PC-9 (cell line): ENCODE data around the gene IFNL2. TPM values are rescaled to one million over a fixed set of nuclear protein-coding genes. Genes with fewer than 3 reads are reported as not detected.

ENCODE experiments used
- BruUV-seq: library from RNA; stranded (reverse); fragments of 400-500 nt; replicated peaks from 2 replicates; lab custom pipeline; 2021; lab: Mats Ljungman, UMichigan
- CTCF ChIA-PET: fragments of 300-600 bp; sonication (Branson Sonifier 250); formaldehyde crosslinking; loops from one replicate; lab custom pipeline; 2022; ENCODE audit warnings: antibody characterized with exemption; lab: Charles Lee
- POLR2A ChIA-PET: fragments of 300-600 bp; sonication (Branson Sonifier 250); formaldehyde crosslinking; loops from one replicate; lab custom pipeline; 2022; ENCODE audit warnings: antibody characterized with exemption; ENCODE audit not compliant: unreplicated experiment; lab: Charles Lee
- DNase-seq, 2 experiments: peaks; one replicate each; pipeline versions ENCODE4 v3.0.0 to v3.0.0-alpha.2; 2015 to 2022; ENCODE audit warnings: mixed read lengths in 1 of 2
- H2AFZ ChIP-seq: fragments of 200-600 bp; sonication (generic); 2 replicates; pipeline ENCODE4 v1.8.1; 2017; ENCODE audit warnings: antibody characterized with exemption
- H3F3A ChIP-seq: fragments of 200-600 bp; sonication (generic); 2 replicates; pipeline ENCODE4 v1.8.1; 2017; ENCODE audit warnings: antibody characterized with exemption, mild to moderate bottlenecking, low read depth; ENCODE audit not compliant: insufficient read depth
- H3K27ac ChIP-seq: fragments of 200-600 bp; sonication (generic); 2 replicates; pipeline ENCODE4 v1.6.1; 2016; ENCODE audit warnings: mixed run types
- H3K27me3 ChIP-seq: fragments of 200-600 bp; sonication (generic); 2 replicates; pipeline ENCODE4 v1.6.1; 2016; ENCODE audit warnings: low read depth, mixed run types; ENCODE audit not compliant: insufficient read depth
- H3K36me3 ChIP-seq: fragments of 200-600 bp; sonication (generic); 2 replicates; pipeline ENCODE4 v1.6.1; 2016; ENCODE audit warnings: low read depth, mixed run types
- H3K4me1 ChIP-seq: fragments of 200-600 bp; sonication (generic); replicated peaks from 2 replicates; pipeline ENCODE4 v1.6.1; 2016; ENCODE audit warnings: mixed run types; ENCODE audit not compliant: insufficient read depth
- H3K4me2 ChIP-seq: fragments of 200-600 bp; sonication (generic); 2 replicates; pipeline ENCODE4 v1.6.1; 2017; ENCODE audit warnings: mixed run types
- H3K4me3 ChIP-seq: fragments of 200-600 bp; sonication (generic); 2 replicates; pipeline ENCODE4 v1.6.1; 2016; ENCODE audit warnings: mixed run types
- H3K79me2 ChIP-seq: fragments of 200-600 bp; sonication (generic); 2 replicates; pipeline ENCODE4 v1.6.1; 2017; ENCODE audit warnings: low read depth, mixed run types
- H3K9me2 ChIP-seq: fragments of 200-600 bp; sonication (generic); 2 replicates; pipeline ENCODE4 v1.8.1; 2017; ENCODE audit warnings: mild to moderate bottlenecking; ENCODE audit not compliant: insufficient read depth
- H3K9me3 ChIP-seq: fragments of 200-600 bp; sonication (generic); 2 replicates; pipeline ENCODE4 v1.8.1; 2016; ENCODE audit warnings: low read depth; ENCODE audit not compliant: insufficient read depth
- H4K20me1 ChIP-seq: fragments of 200-600 bp; sonication (generic); 2 replicates; pipeline ENCODE4 v1.8.1; 2017; ENCODE audit not compliant: insufficient read depth
- EZH2 ChIP-seq: fragments of 200-600 bp; sonication (generic); IDR thresholded peaks from 2 replicates; pipeline ENCODE4 v1.8.0; 2017; ENCODE audit warnings: antibody characterized with exemption, low read depth
- intact Hi-C: fragments of 100-400 bp; cut with micrococcal nuclease; formaldehyde crosslinking; loops from one replicate; pipeline ENCODE4 v1.10.0; 2022; ENCODE audit not compliant: unreplicated experiment
- total RNA-seq: library from RNA; stranded (reverse); gene quantifications from 2 replicates; pipeline ENCODE4 v1.2.3, GENCODE V29; 2021
- TF ChIP-seq, protein P1 (sequence below): fragments of 200-600 bp; sonication (generic); conservative IDR thresholded peaks from 2 replicates; pipeline ENCODE4 v1.6.1; 2017; ENCODE audit warnings: mixed run types, antibody characterized with exemption, mild to moderate bottlenecking, moderate library complexity

IFNL2 gene
- total RNA-seq, 1 experiment from 2014 or later, result not detected

DNA sequence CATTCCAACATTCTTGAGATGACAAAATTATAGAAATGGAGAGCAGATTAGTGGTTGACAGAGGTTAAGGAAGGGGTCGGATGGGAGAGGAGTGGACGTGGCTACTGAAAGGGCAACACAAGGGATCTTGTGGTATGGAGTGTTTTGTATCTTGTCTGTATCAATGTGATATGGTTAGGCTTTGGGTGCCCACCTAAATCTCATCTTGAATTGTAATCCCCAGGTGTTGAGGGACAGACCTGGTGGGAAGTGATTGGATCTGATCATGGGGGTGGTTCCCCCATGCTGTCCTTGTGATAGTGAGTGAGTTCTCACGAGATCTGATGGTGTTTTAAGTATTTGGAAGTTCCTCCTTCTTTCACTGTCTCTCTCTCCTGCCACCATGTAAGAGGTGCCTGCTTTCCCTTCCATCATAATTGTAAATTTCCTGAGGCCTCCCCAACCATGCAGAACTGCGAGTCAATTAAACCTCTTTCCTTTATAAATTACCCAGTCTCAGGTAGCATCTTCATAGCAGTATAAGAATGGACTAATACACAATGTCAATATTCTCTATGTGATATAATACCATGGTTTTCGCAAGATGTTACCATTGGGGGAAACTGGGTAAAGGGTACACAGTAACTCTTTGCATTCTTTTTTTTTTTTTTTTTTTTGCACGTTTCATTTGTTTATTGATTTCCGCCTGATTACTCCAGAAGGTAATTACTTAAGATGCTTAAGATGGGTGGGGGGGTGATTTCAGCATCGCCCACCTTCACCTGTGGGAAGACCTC is 14.6 kb upstream of the IFNL2 start:
- intact Hi-C loops, result no loop called here
- H3K4me1 ChIP-seq, result no peaks in the 10 kb centered on the region
- H3K4me2 ChIP-seq, result no peak overlapping the region
- no TSS peak for BruUV-seq
- no peaks in the 10 kb centered on the region for H4K20me1 ChIP-seq
- no peak for TF ChIP-seq EZH2
- TF ChIP-seq, protein P1, sequence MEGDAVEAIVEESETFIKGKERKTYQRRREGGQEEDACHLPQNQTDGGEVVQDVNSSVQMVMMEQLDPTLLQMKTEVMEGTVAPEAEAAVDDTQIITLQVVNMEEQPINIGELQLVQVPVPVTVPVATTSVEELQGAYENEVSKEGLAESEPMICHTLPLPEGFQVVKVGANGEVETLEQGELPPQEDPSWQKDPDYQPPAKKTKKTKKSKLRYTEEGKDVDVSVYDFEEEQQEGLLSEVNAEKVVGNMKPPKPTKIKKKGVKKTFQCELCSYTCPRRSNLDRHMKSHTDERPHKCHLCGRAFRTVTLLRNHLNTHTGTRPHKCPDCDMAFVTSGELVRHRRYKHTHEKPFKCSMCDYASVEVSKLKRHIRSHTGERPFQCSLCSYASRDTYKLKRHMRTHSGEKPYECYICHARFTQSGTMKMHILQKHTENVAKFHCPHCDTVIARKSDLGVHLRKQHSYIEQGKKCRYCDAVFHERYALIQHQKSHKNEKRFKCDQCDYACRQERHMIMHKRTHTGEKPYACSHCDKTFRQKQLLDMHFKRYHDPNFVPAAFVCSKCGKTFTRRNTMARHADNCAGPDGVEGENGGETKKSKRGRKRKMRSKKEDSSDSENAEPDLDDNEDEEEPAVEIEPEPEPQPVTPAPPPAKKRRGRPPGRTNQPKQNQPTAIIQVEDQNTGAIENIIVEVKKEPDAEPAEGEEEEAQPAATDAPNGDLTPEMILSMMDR, result no peak
- DNase-seq, result no peak
- H3K27ac ChIP-seq, result no peak overlapping the region
- no peak overlapping the region for H3K4me3 ChIP-seq
- ChIA-PET CTCF (interaction anchor here (0.6 kb wide), 1 partner anchor 24 kb away, joined by 9 read pairs; no protein-coding TSS in a partner anchor), POLR2A (no interaction called here)
- no peaks in the 10 kb centered on the region for H3K79me2 ChIP-seq
- H3K27me3 ChIP-seq, result peaks cover 11% of the 10 kb centered on the region; the same call in 1 of the 2 replicates
- H2AFZ ChIP-seq, result no peak overlapping the region
- H3K9me2 ChIP-seq, result no peaks in the 10 kb centered on the region
- H3K9me3 ChIP-seq, result no peaks in the 10 kb centered on the region
- H3F3A ChIP-seq, result no peaks in the 10 kb centered on the region
- no peaks in the 10 kb centered on the region for H3K36me3 ChIP-seq

- no TSS peak for BruUV-seq
- POLR2A ChIA-PET, result no interaction called here
These were observed 13.5 kb upstream of the IFNL2 start for GRCh38 chr19:39254531-39255345.

GRCh38 chr19:39257227-39257626 is 11.0 kb upstream of the IFNL2 start:
- Histone ChIP-seq H3F3A (no peaks in the 10 kb centered on the region), H3K27ac (no peak overlapping the region), H3K4me2 (no peak overlapping the region), H2AFZ (no peak overlapping the region), H3K36me3 (no peaks in the 10 kb centered on the region), H3K79me2 (no peaks in the 10 kb centered on the region), H3K4me1 (0 out of 2 replicates have a peak, but pooled peaks cover 2% of the 10 kb centered on the region), H3K9me2 (no peaks in the 10 kb centered on the region), H3K9me3 (no peaks in the 10 kb centered on the region), H4K20me1 (no peaks in the 10 kb centered on the region), H3K27me3 (0 out of 2 replicates have a peak, but pooled peaks cover 3% of the 10 kb centered on the region), H3K4me3 (no peak overlapping the region)
- BruUV-seq, result no TSS peak
- TF ChIP-seq, protein P1, result no peak
- TF ChIP-seq EZH2, result no peak
- POLR2A ChIA-PET, result no interaction called here
- CTCF ChIA-PET, result no interaction called here
- intact Hi-C loops, result no loop called here
- no peak for DNase-seq

More at GRCh38 chr19:39254531-39255345, 13.5 kb upstream of the IFNL2 start:
- H3K9me3 ChIP-seq, result no peaks in the 10 kb centered on the region
- no peak overlapping the region for H3K4me3 ChIP-seq
- intact Hi-C loops, result no loop called here
- peaks cover 6% of the 10 kb centered on the region; the same call in 1 of the 2 replicates for H3K27me3 ChIP-seq
- no peak overlapping the region for H2AFZ ChIP-seq
- no peak overlapping the region for H3K27ac ChIP-seq
- H3K36me3 ChIP-seq, result no peaks in the 10 kb centered on the region
- no peaks in the 10 kb centered on the region for H3K79me2 ChIP-seq
- no peaks in the 10 kb centered on the region for H3F3A ChIP-seq
- H3K4me2 ChIP-seq, result no peak overlapping the region
- no peak for TF ChIP-seq EZH2
- TF ChIP-seq, protein P1, result no peak
- H3K4me1 ChIP-seq, result no peaks in the 10 kb centered on the region
- CTCF ChIA-PET, result no interaction called here
- H3K9me2 ChIP-seq, result no peaks in the 10 kb centered on the region
- H4K20me1 ChIP-seq, result no peaks in the 10 kb centered on the region
- DNase-seq, result no peak
